Left lobe of liver (tissue), 2 donors: ENCODE results near the gene MRPL24. TPM values are rescaled to one million over a fixed set of nuclear protein-coding genes. Genes with fewer than 3 reads are reported as not detected.
"Not testable (repeated sequence)": the region's sequence is repeated elsewhere in the genome, so short reads cannot be mapped to it uniquely, and the experiment has no call there.

Experiments
- ATAC-seq: fragments of 200-7000 bp; cut with Tn5 transposase; one replicate; pipeline ENCODE4 v1.9.1; 2020; ENCODE audit warnings: mild to moderate bottlenecking, moderate library complexity
- DNase-seq: peaks from one replicate; pipeline ENCODE4 v3.0.0-alpha.2; 2020; ENCODE audit warnings: low spot score
- total RNA-seq: library from RNA; stranded (reverse); gene quantifications from one replicate; pipeline ENCODE4 v1.2.1, GENCODE V29; 2021
- donor health status: DM: no; HTN: no; CAD: no; lungs with moderate emphysema.
- donor health status: DM: no; HTN: yes; CAD: no.

MRPL24 gene
- total RNA-seq, 1 donor from 2014 or later, result 68.7 TPM

DNA sequence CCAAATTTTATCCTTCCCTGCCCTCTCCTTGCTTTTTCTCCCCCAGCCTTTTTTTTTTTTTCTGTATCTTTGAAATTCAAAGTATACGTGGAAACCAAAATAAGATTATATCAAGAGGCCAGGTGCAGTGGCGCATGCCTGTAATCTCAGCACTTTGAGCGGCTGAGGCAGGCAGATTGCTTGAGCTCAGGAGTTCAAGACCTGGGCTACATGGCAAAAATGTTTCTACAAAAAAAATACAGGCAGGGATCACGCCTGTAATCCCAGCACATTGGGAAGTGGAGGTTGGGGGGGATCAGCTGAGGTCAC lies 19.9 kb upstream of the MRPL24 start:
- DNase-seq, result no peak
- no peak for ATAC-seq

GRCh38 chr1:156760092-156760795 lies 19.4 kb upstream of the MRPL24 start:
- ATAC-seq (no peak), DNase-seq (no peak)

DNA sequence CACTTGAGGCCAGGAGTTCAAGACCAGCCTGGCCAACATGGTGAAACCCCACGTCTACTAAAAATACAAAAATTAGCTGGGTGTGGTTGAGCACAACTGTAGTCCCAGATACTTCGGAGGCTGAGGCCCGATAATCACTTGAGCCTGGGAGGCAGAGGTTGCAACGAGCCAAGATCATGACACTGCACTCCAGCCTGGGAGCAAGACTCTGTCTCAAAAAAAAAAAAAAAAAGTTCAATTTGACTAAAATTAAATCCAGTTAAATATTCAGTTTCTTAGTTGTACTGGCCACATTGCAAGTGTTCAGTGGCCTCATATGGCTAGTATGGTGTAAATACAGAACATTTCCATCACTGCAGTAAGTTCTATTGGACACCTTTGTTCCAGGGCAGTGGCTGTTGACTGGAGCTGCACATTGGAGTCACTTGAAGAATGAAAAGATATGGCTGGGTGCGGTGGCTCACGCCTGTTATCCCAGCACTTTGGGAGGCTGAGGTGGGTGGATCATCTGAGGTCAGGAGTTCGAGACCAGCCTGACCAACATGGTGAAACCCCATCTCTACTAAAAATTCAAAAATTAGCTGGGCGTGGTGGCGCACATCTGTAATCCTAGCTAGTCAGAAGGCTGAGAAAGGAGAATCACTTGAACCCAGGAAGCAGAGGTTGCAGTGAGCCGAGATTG lies 16.8 kb upstream of the MRPL24 start:
- not testable (repeated sequence) for ATAC-seq, DNase-seq

GRCh38 chr1:156756355-156756754 lies 15.5 kb upstream of the MRPL24 start:
- no peak for DNase-seq
- ATAC-seq, result no peak

- no peak for ATAC-seq
Observed at GRCh38 chr1:156755527-156755950, 14.7 kb upstream of the MRPL24 start.

DNA sequence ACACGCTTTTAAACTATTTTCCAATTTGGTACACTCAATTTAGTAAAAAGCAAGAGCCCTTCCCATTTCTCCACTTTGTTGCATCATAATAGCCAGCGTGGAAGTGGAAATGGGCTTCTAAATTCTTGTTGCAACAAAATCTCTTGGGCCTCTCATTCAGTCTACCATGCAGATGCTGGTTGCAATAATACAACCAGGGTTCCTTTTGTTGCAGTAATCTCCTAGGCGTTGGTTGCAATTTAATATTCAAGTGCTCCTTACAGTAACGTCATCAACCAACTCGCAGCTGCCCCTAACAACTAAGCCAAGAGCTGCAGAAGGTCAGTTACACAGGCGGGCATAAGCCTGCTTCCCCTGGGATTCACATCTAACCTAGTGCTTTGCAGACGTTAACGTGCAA lies 13.3 kb upstream of the MRPL24 start:
- no peak for ATAC-seq
- DNase-seq, result no peak

More at GRCh38 chr1:156755527-156755950, 14.7 kb upstream of the MRPL24 start:
- no peak for DNase-seq

DNA sequence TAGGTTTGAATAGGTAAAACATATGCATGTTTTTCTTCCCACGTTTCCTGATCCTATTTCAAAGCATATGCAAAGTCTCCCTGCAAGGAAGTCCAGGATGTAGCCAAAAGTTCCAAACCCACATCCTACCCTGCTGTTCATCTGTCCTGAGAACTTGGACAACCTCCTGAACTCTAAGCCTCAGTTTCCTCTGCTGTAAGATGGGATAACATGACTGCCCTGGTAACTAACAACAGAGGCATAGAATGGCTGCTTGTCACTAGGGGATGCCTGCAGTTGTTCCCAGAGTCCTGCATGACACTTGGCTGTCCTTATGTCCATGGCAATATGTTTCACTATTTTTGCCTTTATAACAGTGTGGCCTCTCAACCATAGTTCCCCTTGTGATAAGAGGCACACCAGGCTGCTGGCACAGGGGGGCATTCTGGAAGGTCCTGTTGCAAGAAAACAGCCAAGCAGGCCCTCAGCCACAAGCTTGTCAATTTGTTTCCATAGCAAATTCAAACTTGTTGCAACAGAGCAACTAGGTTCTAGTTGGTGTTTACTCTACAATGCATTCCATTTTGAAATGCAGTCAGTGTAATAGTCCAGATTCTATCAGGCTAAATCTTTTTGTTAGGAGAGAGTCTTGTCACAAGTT lies 12.1 kb upstream of the MRPL24 start:
- ATAC-seq (peak; percentile 11), DNase-seq (peak; percentile 58)

DNA sequence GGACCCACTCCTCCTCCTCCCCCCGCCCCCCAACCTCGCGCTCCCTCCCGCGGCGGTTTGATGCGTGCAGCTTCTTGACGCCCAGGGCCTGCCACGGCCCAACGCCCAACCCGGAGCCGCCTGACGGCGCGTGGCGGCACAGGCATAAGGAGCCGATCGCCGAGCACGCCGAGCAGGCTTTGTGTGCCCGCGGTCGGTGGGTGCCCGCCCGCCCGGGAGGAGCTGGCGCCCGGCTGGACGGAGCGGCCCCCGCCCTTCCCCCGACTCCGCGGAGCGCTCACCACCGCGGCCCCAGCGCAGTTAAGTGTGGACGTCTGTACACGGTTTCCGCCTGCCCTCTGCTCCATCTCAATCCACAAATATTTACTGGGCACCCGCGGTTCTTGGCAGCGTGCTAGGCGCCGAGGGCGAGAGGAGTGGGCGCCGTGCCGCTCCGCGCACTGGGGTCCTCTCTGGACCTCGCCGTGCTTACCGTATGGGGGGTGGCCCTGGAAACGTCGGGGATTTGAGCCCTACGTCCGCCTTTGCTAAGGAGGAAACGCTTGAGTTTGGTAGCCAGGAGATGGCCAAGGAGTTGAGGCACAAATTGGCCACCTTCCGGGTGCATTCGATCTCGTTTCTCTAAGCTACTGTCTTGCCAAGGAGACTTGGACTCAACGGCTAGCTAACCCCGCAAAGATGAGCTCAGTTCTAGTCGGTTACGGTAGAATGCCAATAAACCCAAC lies 11.0 kb upstream of the MRPL24 start:
- ATAC-seq (peak; percentile 75), DNase-seq (peak; percentile 99)

DNA sequence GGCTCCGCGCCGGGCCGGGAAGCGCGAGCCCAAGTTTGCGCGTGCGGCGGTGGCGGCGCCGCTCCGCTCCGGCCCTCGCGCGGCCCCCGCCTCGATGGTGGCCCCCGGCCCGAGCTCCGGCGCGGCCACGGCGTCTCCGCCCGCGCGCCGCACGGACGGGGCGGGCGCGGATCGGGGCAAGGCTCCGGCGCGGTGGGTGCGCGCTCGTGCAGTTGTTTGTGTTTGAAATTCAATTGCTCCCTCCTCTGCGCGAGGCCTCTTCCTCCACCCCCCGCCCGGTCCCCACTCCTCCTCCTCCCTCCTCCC lies 10.5 kb upstream of the MRPL24 start, which contains the start of gene HDGF:
TSS of gene HDGF (minus strand) at position 225 of the 306 bp plus-strand sequence. CDS start 246 bp downstream, outside the sequence.
- no peak for ATAC-seq

DNA sequence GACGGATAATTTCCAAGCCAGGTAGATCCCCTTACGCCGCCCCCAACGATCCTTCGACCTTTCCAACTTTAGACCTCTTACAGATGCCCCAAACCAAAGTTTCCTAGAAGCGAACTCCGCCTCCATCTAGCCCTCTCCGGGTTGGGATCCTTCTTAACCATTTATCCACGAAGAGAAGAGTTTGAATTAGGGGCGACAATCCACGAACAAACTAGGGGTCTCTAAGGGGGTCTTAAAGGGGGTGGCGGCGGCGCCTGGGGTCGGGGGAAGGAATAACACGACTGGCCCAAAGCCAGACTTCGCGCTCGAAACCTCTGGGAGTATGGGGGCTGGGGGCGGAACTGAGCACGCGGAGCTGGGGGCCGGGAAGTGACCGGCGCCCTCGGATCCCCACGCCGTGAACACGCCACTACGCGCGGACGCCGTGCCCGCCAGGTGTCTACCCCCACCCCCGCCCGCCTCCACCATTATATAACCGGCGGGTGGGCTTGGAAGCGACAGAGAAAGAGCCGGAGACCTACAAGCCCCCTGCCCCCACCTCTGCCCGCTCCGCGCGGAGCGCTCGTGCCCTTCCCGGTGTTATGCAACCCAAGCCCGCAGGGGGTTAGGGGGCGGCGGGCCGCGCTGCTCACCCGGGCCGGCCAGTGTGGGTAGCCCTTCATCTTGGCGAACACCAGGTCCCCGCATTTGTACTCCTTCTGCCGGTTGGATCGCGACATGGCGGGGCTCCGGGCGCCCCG lies 10.0 kb upstream of the MRPL24 start:
- ATAC-seq, result no peak
- peak; percentile 66 for DNase-seq

More for the DNA sequence above, 10.5 kb upstream of the MRPL24 start, which contains the start of gene HDGF:
- DNase-seq, result no peak

DNA sequence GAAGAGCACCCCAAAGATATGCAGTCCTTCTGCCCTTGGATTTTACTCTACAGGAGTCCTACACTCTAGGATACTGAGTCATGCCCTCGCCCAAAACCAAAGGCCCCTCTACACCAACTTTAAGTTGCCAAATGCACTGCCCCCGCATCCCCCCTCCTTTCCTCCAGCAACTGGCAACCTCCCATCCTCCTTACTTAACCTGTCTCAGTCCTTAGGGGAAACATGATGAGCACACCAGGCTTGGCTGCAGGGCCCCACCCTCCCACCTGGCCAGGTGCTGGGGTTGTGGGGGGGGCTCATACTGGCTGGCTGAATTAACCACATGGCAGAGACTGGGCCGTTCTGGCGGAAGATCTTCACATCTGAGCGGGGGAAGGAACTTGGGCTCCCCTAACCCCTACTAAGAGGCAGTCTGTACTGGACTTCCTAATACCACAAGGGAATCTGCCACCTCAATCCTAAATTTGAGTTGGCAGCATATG lies 9.3 kb upstream of the MRPL24 start:
- no peak for ATAC-seq
- DNase-seq, result peak; percentile 61

GRCh38 chr1:156749419-156750118 lies 8.7 kb upstream of the MRPL24 start:
- ATAC-seq (peak; percentile 50), DNase-seq (peak; percentile 90)

- ATAC-seq, result peak; percentile 1
- peak; percentile 69 for DNase-seq
Observed at GRCh38 chr1:156748670-156749418, 8.0 kb upstream of the MRPL24 start.

DNA sequence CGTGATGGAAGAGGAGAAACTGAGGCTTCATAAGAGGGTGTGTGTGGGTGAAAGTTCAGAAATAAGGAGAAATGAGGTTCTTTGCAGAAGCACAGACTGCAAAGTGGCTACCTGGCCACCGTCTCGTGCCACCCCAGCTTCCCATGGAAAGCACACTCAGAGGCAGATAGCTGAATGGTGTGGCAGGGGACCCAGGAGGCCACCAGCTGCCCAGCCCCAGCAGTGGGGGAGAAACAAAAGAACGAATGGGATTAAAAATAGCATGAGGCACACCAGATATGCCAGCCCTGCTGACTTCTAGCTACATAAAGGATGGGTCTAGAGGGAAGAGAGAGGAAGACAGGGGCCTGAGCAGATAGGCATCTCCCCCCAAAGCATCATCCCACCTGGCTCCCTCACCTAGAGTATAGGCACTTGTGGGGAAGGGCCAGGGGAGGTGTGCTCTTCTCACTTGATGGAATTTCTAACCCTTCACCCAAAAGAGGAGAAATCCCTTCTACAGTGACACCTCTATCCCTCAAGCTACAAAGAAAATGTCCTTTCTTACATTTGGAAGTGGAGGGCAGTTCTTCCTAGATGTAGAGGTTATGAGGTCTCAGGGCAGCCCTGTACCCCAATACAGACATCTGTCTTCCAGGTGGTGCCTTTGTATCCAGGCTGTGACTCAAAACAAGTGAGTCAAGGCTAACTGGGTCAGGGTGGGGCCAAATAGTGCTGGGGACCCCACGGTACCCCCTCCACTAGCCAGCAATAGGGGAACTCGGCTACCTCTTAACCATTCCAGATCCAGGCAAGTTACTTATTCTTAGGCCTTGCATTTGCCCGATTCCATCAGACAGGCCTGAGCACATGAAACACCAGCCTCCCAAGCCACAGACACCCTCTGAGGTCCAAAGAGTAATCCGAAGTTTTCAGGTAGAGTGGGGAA lies 7.1 kb upstream of the MRPL24 start:
- ATAC-seq, result no peak
- DNase-seq, result no peak

DNA sequence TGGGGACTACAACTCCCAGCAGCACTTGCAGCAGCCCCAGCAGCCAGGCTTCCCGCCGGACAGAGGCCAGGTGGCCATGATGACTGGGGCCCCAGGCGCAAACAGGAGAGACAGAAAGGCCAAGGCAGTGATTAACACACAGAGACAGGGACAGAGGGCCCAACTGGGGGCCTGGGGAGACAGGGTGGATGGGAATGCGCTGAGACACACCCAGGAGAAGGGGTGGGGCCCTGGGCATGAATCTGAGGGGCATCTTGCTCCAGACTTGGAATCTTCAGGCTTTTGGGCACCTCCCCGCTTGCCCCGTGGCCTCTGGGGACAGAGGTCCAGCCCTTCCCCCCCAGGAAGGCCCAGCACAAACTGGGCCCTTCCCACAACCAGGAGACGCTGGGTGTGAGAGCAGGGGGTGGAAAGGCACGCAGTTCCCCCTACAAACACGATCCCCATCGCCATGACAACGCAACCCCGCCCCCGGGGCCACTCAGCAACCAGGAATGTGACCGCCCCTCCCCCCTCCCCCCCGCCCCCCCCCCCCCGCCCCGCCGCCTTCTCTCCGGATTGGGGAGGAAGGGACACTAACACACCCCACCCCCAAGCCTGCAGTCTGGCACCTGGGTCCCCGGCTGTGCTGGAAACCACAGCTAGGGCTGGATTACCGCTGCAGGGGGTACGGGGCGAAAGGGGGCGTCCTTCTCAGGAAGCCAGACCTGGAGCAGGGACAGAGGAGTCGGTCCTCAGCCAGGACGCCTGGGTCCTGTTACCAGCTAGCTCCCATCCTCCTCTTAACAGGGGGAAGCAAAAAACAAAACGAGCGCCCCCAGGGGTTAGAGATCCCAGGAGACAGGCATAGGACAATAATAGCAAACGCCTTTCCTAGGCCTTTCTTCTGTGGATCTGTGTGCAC lies 6.1 kb upstream of the MRPL24 start:
- DNase-seq (peak; percentile 94), ATAC-seq (peak; percentile 65)

DNA sequence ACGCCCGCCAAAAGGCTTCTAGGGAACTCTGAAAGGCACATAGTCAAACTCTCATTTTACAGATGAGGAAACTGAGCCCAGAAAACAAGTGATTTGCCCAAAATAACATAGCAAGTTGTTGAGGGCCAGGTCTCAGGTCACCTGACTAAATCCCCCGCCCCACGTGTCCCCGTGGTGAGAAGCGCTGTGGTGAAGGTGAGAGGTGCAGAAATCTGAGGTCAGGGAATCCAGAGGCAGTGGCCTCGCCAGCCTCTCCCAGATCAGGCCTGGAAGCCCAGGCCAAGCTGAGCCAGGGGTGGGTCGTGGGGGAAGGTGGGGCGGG lies 5.5 kb upstream of the MRPL24 start:
- ATAC-seq, result no peak

DNA sequence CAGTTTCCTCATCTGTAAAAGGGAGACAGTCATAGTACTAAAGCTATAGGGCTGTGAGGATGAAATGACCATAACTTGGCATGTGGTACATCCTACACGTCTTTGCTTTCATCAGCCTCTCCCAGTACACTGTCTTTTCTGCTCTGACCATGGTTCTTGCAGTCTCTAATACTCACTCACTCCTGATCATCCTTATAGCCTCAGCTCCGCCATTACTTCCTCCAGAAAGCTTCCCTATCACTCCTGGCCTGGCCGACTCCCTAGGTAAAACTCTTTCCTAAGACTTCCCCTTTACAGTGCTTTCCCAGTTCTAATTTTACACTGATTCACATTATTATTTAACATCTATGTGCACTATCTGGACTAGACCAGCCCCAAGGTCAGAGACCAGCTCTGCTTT lies 5.0 kb upstream of the MRPL24 start:
- DNase-seq (no peak), ATAC-seq (no peak)

More for the DNA sequence above, 5.5 kb upstream of the MRPL24 start:
- DNase-seq, result no peak
